Right hindlimb (tissue), 1 donor: ENCODE measurements around the gene C1QTNF1.
A peak's percentile ranks its signal among the peaks of the same experiment; 100 is the strongest.

Source experiments
- DNase-seq: peaks from one replicate; pipeline ENCODE4 v3.0.0-alpha.2; 2018

Gene C1QTNF1

DNA sequence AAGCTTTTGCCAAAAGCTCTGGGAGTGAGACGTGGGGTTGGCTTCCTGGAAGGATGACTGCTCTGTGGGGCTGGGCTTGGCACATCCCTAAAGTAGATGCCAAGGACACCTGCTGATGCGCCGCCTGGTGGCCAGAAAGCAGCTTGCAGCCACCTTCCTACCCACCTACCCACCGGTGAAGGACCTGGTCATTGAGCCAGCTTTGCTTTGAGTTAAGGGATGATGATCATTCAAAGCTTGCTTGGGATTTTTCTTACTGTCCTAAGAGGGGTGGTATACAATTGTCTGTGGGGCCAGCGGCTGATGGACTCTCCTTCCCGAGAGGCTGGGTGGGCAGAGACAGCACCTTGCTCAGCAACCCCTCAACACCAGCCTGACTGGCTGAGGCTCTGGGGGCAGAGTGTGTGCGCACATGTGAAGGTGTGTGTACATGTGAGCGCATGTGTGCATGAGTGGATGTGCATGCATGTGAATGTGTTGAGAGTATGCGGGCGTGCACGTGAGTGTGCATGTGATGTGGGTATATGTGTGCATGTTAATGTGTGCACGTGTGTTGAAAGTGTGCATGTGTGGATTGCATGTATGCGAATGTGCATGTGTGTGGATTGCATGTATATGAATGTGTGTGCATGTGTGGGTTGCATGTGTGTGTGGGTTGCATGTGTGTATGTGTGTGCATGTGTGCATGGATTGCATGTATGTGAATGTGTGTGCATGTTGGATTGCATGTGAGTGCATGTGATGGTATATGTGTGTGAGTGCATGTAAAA, 18.6 kb downstream of the C1QTNF1 start:
- DNase-seq: no peak

DNA sequence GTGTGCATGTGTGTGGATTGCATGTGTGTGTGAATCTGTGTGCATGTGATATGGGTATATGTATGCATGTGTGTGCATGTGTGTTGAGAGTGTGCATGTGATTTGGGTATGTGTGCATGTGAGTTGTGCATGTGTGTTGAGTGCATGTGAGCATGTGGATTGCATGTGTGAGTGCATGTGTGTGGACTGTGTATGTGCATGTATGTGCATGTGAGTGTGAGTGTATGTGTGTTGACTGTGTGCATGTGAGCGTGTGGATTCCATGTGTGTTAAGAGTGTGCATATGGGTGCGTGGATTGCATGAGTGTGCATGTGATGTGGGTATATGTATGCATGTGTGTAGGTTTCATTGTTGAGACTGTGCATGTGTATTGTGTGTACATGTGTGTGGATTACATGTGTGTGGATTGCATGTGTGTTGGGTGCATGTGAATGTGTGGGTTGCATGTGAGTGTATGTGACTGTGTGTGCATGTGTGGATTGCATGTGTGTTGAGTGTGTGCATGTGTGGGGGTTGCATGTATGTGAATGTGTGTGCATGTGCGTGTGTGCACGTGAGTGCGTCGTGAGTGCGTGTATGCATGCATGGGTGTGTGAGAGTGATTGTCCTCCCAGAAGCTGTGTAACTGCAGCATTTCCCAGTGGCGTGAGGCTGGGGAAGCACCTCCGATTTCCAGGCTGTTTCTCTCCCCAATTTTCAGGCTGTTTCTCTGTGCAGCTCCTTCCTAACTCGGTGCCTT, 19.4 kb downstream of the C1QTNF1 start:
- no peak for DNase-seq

DNA sequence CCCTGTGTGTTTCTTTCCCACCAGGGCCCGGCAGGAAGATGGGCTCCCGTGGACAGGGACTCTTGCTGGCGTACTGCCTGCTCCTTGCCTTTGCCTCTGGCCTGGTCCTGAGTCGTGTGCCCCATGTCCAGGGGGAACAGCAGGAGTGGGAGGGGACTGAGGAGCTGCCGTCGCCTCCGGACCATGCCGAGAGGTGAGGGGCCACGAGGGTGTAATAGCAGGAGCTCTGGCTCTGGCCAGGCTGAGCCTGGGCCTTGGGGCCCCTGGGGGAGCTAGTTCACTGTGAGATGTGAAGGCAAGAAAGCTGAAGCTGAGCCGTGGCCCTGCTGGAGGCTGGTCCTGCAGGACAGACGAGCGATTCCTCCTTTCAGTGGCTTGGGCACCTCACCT, 20.0 kb downstream of the C1QTNF1 start:
- no peak for DNase-seq

DNA sequence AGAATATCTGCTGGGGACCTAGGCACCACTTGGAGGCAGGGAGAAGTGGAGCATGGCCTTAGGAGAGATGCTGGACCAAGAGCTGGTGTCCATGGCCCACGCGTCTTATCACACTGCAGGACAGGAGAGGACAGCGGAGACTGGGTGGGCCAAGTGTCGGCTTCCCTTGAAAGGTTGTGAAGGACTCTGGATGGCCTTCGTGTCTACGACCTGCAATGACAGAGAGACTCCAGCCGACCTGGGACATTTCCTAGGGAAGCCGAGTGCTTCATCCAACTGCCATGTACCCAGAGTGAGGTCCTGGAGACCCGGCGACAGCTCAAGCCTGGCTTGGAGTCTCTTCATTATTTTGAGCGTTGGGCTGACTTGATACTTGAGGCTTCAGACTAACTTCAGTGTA, 20.5 kb downstream of the C1QTNF1 start:
- DNase-seq: no peak

DNA sequence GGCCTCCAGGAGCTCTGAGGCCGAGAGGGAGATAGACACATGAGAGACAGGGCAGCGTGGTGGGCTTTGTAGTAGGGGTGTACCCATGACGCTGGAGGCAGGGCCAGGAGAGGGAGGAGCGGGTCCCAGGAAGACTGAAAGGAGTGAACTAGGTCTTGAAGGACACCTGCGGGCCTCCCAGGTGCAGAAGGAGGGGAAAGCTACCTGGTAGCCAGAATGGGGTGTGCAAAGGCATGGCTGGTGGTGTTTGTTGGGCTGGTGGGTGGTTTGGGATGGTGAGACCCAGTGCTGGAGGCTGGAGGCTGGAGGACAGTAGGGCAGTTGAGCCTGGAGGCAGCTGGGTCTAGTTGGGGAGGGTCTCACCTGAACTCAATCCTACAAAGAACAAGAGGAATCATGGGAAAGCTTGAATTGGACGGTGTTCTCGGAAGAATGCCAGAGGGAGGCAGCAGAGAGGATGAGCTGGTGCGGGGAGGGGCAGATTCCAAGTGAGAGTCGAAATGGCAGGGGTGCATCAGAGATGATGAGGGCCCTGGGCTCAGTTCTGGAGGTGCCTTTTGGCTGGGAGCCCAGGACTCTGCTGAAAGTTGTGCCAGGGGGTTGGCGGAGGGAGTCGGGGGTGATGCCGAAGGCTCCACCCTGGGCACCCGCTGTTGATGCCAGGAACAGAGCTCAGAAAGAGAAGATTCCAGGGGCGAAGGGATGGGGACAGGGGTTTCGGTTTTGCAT, 21.2 kb downstream of the C1QTNF1 start:
- no peak for DNase-seq

DNA sequence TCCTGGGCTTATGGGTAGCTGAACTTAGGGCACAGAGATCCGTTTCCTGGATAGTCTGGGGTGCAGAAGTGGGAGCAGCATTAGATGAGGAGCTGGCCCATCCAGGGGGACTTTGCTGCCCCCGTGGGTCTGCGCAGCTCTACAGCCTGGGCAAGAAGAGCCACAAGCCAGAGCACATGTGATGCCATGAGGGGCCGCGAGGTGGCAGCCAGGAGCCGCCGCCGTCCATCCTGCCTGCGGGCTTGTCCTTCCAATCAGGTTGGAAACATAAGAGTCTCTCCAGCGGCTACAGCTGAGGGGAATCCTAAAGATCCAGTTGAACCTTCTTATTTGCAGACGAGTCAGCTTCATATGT, 21.9 kb downstream of the C1QTNF1 start:
- DNase-seq: peak; percentile 88

DNA sequence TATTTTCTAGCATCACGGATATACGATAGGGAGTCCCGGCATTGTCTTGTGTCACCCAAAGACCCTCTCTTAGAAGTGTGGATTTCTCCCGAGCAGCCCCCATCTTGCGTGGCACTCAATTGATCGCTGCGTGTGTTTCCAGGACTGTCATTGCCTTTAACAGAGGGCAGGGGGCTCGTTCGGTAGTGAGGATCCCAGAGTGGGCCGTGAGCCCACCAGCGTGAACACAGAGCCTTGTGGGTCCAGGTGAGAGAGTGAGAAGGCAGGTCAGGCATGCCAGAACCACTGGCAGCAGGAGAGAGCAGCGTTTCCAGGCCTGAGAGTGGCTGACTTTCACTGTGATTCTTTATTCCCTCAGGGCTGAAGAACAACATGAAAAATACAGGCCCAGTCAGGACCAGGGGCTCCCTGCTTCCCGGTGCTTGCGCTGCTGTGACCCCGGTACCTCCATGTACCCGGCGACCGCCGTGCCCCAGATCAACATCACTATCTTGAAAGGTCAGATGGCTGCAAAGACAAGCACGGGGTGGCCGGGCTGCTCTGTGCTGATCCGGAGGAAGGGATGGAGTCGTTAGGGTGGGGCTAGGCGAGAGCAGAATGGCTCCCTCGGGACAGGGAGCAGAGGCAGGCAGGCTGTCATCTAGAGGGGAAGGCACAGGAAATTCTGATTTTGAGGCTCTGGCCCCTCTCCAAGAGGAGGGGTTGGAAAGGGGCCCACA, 22.4 kb downstream of the C1QTNF1 start:
- DNase-seq: no peak

DNA sequence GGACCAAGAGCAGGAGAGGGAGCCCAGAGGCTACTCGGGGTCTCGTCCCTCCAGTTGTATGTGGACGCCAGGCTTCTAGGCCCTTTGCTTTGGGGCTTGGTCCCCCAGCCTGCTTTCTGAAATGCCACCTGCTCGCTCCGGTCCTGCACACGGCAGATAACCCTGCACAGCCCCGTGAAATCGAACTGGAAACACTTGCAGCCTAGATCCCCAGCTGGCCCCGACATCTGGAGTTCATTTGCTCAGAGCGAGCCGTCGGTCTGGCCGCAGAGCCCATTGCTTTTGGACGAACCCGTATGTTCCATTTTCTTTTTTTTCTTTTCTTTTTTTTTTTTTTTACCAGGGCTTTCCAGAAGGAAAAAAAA, 22.9 kb downstream of the C1QTNF1 start:
- DNase-seq: peak; percentile 89

DNA sequence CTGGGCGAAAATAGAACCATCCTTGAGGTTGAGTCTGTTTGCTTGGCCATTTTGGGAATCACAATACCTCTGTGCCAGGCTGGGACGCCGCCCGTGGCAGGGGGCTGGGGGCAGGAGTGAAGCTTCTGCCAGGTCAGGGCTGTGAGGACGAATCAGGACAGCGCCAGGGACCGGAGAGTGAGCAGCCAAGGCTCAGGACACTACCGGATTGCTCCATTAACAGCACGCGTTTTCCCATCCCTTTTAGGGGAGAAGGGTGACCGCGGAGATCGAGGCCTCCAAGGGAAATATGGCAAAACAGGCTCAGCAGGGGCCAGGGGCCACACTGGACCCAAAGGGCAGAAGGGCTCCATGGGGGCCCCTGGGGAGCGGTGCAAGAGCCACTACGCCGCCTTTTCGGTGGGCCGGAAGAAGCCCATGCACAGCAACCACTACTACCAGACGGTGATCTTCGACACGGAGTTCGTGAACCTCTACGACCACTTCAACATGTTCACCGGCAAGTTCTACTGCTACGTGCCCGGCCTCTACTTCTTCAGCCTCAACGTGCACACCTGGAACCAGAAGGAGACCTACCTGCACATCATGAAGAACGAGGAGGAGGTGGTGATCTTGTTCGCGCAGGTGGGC, 23.4 kb downstream of the C1QTNF1 start:
- peak; percentile 62 for DNase-seq

DNA sequence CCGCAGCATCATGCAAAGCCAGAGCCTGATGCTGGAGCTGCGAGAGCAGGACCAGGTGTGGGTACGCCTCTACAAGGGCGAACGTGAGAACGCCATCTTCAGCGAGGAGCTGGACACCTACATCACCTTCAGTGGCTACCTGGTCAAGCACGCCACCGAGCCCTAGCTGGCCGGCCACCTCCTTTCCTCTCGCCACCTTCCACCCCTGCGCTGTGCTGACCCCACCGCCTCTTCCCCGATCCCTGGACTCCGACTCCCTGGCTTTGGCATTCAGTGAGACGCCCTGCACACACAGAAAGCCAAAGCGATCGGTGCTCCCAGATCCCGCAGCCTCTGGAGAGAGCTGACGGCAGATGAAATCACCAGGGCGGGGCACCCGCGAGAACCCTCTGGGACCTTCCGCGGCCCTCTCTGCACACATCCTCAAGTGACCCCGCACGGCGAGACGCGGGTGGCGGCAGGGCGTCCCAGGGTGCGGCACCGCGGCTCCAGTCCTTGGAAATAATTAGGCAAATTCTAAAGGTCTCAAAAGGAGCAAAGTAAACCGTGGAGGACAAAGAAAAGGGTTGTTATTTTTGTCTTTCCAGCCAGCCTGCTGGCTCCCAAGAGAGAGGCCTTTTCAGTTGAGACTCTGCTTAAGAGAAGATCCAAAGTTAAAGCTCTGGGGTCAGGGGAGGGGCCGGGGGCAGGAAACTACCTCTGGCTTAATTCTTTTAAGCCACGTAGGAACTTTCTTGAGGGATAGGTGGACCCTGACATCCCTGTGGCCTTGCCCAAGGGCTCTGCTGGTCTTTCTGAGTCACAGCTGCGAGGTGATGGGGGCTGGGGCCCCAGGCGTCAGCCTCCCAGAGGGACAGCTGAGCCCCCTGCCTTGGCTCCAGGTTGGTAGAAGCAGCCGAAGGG, 24.2 kb downstream of the C1QTNF1 start:
- DNase-seq: no peak

DNA sequence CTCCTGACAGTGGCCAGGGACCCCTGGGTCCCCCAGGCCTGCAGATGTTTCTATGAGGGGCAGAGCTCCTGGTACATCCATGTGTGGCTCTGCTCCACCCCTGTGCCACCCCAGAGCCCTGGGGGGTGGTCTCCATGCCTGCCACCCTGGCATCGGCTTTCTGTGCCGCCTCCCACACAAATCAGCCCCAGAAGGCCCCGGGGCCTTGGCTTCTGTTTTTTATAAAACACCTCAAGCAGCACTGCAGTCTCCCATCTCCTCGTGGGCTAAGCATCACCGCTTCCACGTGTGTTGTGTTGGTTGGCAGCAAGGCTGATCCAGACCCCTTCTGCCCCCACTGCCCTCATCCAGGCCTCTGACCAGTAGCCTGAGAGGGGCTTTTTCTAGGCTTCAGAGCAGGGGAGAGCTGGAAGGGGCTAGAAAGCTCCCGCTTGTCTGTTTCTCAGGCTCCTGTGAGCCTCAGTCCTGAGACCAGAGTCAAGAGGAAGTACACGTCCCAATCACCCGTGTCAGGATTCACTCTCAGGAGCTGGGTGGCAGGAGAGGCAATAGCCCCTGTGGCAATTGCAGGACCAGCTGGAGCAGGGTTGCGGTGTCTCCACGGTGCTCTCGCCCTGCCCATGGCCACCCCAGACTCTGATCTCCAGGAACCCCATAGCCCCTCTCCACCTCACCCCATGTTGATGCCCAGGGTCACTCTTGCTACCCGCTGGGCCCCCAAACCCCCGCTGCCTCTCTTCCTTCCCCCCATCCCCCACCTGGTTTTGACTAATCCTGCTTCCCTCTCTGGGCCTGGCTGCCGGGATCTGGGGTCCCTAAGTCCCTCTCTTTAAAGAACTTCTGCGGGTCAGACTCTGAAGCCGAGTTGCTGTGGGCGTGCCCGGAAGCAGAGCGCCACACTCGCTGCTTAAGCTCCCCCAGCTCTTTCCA, 25.1 kb downstream of the C1QTNF1 start:
- no peak for DNase-seq

DNA sequence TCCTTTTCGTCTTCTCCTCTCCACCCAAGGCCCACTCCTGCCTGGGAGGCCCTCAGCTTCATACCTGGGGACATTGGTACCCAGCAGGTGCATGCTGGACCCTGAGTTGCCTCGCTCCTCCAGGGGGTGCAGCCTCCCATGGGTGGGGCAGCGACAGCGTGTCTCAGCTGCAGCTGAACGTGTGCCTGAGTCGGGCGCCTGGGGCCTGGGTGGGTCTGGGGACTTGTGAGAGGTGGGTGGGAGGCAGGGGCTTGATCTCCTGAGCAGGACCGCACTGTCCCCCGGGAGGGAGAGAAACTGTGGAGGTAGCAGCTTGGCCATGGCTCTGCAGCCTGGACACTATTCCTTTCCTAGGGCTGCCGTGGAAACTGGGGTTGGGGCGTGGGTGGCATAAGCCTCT, 25.9 kb downstream of the C1QTNF1 start:
- DNase-seq: no peak

DNA sequence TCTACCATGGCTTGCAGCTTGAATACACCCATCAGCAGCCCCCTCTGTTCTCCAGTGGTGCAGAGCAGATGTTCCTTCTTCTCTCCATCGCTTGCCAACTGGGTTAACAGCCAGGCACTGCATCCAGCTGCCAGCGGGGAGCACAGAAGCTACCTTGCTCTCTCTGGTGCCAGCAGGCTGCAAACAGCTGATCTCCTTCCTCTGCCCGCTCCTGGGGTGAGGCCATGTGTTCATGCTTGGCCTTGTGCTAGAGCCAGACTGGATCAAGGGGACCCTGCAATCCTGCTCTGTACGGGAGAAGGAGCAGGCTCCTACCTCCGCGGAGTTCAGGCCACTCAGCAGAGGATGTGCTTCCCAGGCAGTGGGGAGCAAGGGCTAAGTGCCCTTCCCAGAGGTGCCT, 26.6 kb downstream of the C1QTNF1 start:
- no peak for DNase-seq

DNA sequence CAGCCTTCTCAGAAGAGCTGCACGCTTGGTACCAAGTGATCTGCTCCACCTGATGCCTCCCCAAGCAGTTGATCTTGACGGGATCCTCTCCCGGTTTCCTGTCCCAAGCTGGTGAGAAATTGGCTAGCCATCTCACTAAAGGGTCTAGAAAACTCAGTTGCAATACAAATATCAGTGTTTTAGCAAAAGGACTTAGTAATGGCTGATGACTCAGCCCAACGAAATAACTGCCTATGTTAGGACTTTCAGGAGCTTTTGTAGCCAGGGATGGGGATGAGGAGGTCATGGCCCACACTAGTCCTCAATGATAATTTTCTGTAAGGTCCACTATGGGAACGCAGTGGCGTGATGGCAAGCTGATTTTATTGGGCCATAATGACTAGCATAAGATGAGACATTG, 27.3 kb downstream of the C1QTNF1 start:
- no peak for DNase-seq

DNA sequence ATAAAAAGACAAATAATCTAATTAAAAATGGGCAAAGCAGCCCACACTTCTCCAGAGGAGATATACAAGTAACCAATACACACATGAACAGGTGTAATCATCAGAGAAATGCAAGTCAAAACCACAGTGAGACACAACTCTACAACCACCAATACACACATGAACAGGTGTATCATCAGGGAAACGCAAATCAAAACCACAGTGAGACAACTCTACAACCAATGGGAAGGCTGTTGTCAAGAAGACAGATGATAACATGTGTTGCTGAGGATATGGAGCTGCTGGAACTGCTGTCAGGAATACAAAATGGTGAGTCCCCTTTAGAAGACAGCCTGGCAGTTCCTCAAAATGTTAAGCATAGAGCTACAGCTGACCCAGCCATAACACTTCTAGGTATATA, 28.2 kb downstream of the C1QTNF1 start:
- no peak for DNase-seq

DNA sequence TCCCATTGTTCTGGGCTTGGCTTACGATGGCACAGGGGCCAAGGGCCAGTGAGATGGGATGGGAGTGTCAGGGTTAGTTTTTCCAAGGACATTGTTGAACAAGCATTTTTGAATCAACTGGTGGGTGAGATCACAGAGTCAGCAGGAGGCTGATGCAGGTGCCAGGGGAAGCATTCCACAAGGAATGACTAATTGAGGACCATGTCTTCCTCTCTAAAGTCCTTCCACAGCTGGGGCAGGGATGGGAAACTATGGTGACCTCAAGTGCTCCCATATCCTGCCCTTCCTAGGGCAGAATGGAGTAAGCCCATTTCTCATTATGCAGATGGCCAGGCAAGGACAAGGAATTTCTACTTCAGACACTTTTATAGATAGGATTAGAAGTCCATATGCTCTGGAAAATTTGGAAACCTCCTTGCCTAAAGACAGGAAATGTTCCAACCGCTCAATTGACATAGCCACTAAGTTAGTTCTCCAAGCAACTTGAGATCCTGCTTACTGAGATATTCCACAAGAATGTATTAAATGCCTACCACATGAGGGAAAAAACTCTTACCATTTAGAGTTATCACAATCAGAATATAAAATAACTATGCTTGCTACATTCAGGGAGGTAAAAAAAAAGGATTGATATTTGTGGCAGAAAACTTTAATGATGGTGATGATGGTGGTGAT, 29.4 kb downstream of the C1QTNF1 start:
- no peak for DNase-seq

DNA sequence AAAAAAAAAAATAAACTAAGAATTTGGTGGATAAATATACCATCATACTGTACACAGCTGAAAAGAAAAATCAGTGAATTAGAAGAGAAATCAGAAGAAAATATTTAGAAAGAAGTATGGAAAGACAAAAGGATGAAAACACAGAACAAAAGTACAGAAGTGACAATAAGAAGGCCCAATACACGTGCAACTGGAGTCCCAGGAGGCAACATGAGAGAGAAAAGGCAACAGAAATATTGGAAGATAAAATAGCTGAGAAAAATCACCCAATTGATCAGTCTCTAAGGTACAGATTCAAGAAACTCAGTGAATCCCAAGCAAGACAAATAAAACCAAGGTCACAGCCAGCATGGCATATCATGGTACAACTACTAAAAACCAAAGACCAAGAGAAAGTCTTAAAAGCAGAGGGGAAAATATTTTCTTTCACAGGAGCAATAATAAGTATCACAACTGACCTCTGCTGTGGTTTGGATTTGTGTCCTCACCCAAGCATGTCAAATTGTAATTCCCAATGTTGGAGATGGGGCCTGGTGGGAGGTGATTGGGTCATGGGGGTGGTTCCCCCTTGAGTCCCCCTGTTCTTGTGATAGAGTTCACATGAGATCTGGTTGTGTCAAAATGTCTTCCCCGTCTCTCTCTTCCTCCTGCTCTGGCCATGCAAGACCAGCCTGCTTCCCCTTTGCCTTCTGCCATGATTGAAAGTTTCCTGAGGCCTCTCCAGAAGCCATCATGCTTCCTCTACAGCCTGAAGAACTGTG, 30.4 kb downstream of the C1QTNF1 start:
- no peak for DNase-seq

DNA sequence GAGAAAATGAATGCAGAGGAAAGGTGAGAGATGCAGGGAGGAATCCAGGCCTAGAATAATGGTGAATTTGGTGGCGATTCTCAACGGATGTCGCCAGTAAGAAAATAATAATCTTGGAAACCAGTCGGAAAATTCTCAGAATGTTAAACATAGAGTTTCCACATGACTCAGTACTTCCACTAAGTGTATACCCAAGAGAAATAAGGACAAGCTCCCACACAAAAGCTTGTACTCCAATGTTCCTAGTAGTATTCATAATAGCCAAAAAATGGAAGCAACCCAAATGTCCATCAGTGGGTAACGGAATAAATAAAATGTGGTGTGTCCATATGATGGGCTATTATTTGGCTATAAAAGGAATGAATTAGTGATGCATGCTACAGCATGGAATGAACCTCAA, 31.2 kb downstream of the C1QTNF1 start:
- DNase-seq: no peak

DNA sequence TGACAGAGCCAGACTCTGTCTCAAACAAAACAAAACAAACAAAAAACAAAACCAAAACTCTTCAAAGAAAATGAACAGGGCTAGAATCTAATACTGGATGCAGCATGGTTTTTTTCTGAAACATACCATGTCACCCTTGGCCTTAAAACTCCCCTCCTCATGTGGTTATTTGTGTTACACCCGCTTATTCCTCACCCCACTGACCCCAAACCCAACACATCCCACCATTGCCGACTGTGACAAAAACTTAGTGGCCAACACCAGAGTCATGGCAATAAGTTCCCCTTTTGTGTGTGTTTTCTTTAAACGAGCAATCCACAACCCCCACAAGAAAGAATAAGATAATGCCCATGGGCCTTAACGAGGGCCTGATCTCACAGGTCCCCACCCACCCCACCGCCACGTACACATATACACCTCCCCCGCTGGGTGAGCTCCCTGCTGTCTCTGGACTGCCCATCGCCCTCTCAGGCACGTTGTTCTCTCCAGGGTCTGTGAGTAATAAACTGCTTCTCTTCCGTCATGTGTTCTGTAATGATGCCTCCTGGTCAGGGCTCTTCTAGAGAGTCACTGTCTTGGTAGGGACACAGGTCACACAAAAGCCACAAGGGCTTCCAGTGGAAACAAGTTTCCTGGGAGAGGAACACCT, 33.9 kb downstream of the C1QTNF1 start:
- DNase-seq: no peak
